CD8-positive, alpha-beta memory T cell (primary cell): ENCODE data around the gene MPV17L2. TPM values are rescaled to one million over a fixed set of nuclear protein-coding genes. Genes with fewer than 3 reads are reported as not detected.

ENCODE experiments used
- CTCF ChIA-PET: fragments of 350-600 bp; sonication (Branson Sonifier 250); formaldehyde crosslinking; loops from one replicate; lab custom pipeline; 2021; ENCODE audit warnings: antibody characterized with exemption; lab: Charles Lee
- POLR2A ChIA-PET: fragments of 350-600 bp; sonication (Branson Sonifier 250); formaldehyde crosslinking; loops from one replicate; lab custom pipeline; 2021; ENCODE audit warnings: antibody characterized with exemption; lab: Charles Lee
- DNase-seq, 5 donors: peaks; one replicate each; pipeline versions ENCODE4 v3.0.0 to v3.0.0-alpha.2; 2020 to 2022; ENCODE audit warnings: mixed read lengths in 1 of 5
- H3K27ac ChIP-seq: one replicate; pipeline ENCODE4 v1.7.0; 2013; ENCODE audit warnings: low read depth, mild to moderate bottlenecking, low read length, moderate library complexity
- H3K27me3 ChIP-seq: 2 replicates; pipeline ENCODE4 v1.7.0; 2013; ENCODE audit warnings: low read length, mild to moderate bottlenecking; ENCODE audit not compliant: insufficient read depth, poor library complexity, severe bottlenecking
- H3K36me3 ChIP-seq: 2 replicates; pipeline ENCODE4 v1.7.0; 2013; ENCODE audit warnings: mild to moderate bottlenecking, low read length, moderate library complexity; ENCODE audit not compliant: insufficient read depth
- H3K4me1 ChIP-seq: 2 replicates; pipeline ENCODE4 v1.7.0; 2013; ENCODE audit warnings: mild to moderate bottlenecking, low read length, moderate library complexity; ENCODE audit not compliant: insufficient read depth
- H3K4me3 ChIP-seq: 2 replicates; pipeline ENCODE4 v1.7.0; 2013; ENCODE audit warnings: mild to moderate bottlenecking, low read length
- H3K9me3 ChIP-seq: 2 replicates; pipeline ENCODE4 v1.7.0; 2013; ENCODE audit warnings: mild to moderate bottlenecking, low read length
- H3K27ac Mint-ChIP-seq, 8 donors: one replicate each; pipeline ENCODE4 v1.8.0; 2020 to 2021; ENCODE audit warnings: mixed read lengths in 8 of 8, mild to moderate bottlenecking in 6 of 8, inconsistent platforms in 3 of 8, moderate library complexity in 3 of 8
- H3K27me3 Mint-ChIP-seq, 2 donors: one replicate each; pipeline ENCODE4 v1.8.0; 2020 to 2021; ENCODE audit warnings: mixed read lengths in 2 of 2, mild to moderate bottlenecking in 1 of 2, moderate library complexity in 1 of 2
- H3K36me3 Mint-ChIP-seq, 3 donors: one replicate each; pipeline ENCODE4 v1.8.0; 2020 to 2021; ENCODE audit warnings: mixed read lengths in 3 of 3, inconsistent platforms in 1 of 3, mild to moderate bottlenecking in 1 of 3
- H3K4me1 Mint-ChIP-seq, 3 donors: one replicate each; pipeline ENCODE4 v1.8.0; 2020 to 2021; ENCODE audit warnings: mixed read lengths in 3 of 3, inconsistent platforms in 1 of 3, mild to moderate bottlenecking in 1 of 3
- H3K4me3 Mint-ChIP-seq, 7 donors: one replicate each; pipeline ENCODE4 v1.8.0; 2020 to 2021; ENCODE audit warnings: mixed read lengths in 7 of 7, mild to moderate bottlenecking in 6 of 7, moderate library complexity in 4 of 7, inconsistent platforms in 2 of 7
- H3K9me3 Mint-ChIP-seq, 5 donors: one replicate each; pipeline ENCODE4 v1.8.0; 2020 to 2022; ENCODE audit warnings: mixed read lengths in 5 of 5, mild to moderate bottlenecking in 3 of 5, moderate library complexity in 2 of 5, inconsistent platforms in 1 of 5
- polyA plus RNA-seq: library from polyadenylated mRNA; unstranded; fragments of 300-500 nt; fragmentation: Illumina TruSeq; gene quantifications from one replicate; pipeline ENCODE4 v1.2.3, GENCODE V29; 2021
- total RNA-seq, 2 experiments: library from RNA; stranded (reverse); gene quantifications; one replicate each; pipeline ENCODE4 v1.2.3, GENCODE V29; 2021

MPV17L2 gene
- total and polyA plus RNA-seq, 3 experiments from 2014 or later: 12.6 to 24.6 (median 24.2) TPM

GRCh38 chr19:18194554-18195238, 1.7 kb downstream of the MPV17L2 start:
- Mint-ChIP-seq H3K27me3 (peaks cover 0 to 3% of the 10 kb centered on the region in 2 donors), H3K4me1 (peaks cover 21 to 28% (median 22%) of the 10 kb centered on the region in 3 donors), H3K27ac (peak overlapping the region in 5 of 8 donors; percentile 56 to 80 (median 78)), H3K4me3 (peak overlapping the region; percentile 82 to 95 (median 89)), H3K36me3 (peaks cover 0 to 38% (median 4%) of the 10 kb centered on the region in 3 donors), H3K9me3 (peaks cover 0 to 2% (median 0%) of the 10 kb centered on the region in 5 donors)
- Histone ChIP-seq H3K9me3 (no peaks in the 10 kb centered on the region), H3K4me3 (peak overlapping the region; percentile 74), H3K27ac (no peak overlapping the region), H3K36me3 (peaks cover 6% of the 10 kb centered on the region), H3K4me1 (peaks cover 16% of the 10 kb centered on the region), H3K27me3 (no peaks in the 10 kb centered on the region)
- CTCF ChIA-PET: interaction anchor here (1.1 to 4.5 kb wide), 4 partner anchors 10 to 103 kb away, joined by 3 to 24 read pairs (median 5); partner anchors contain the start of gene RAB3A
- POLR2A ChIA-PET: interaction anchor here (1.9 to 3.1 kb wide), 2 partner anchors 9 to 86 kb away, joined by 6 to 40 read pairs; partner anchors contain the start of genes JUND and RAB3A
- peak in 2 of 5 donors; percentile 39 to 60 for DNase-seq

- peaks cover under 1 to 42% (median 4%) of the 10 kb centered on the region in 3 donors for H3K36me3 Mint-ChIP-seq
- H3K27ac Mint-ChIP-seq: no peak overlapping the region
- no peak overlapping the region for H3K4me3 ChIP-seq
- H3K27me3 ChIP-seq: no peaks in the 10 kb centered on the region
- peaks cover 0 to 2% (median 0%) of the 10 kb centered on the region in 5 donors for H3K9me3 Mint-ChIP-seq
- H3K36me3 ChIP-seq: peaks cover 10% of the 10 kb centered on the region
- H3K4me3 Mint-ChIP-seq: peak overlapping the region in 3 of 7 donors; percentile 19 to 60 (median 31)
- peaks cover 16% of the 10 kb centered on the region for H3K4me1 ChIP-seq
- no peak overlapping the region for H3K27ac ChIP-seq
- peaks cover 0 to 3% of the 10 kb centered on the region in 2 donors for H3K27me3 Mint-ChIP-seq
- ChIA-PET POLR2A (no interaction called here), CTCF (no interaction called here)
- H3K9me3 ChIP-seq: no peaks in the 10 kb centered on the region
- DNase-seq: no peak
- peaks cover 21 to 29% (median 23%) of the 10 kb centered on the region in 3 donors for H3K4me1 Mint-ChIP-seq
These were observed 3.5 kb downstream of the MPV17L2 start for GRCh38 chr19:18196511-18196845.

- H3K9me3 Mint-ChIP-seq: peaks cover 0 to 2% (median 0%) of the 10 kb centered on the region in 5 donors
- H3K27ac ChIP-seq: no peak overlapping the region
- DNase-seq: no peak
- ChIA-PET CTCF (interaction anchor here (2.8 kb wide), 1 partner anchor 55 kb away, joined by 10 read pairs; no protein-coding TSS in a partner anchor), POLR2A (interaction anchor here (0.6 kb wide), 2 partner anchors 145 to 196 kb away, joined by 3 to 4 read pairs; no protein-coding TSS in a partner anchor)
- peaks cover 0 to 3% of the 10 kb centered on the region in 2 donors for H3K27me3 Mint-ChIP-seq
- no peaks in the 10 kb centered on the region for H3K27me3 ChIP-seq
- H3K4me1 ChIP-seq: peaks cover 16% of the 10 kb centered on the region
- H3K4me3 Mint-ChIP-seq: no peak overlapping the region
- H3K4me1 Mint-ChIP-seq: peaks cover 20 to 30% (median 22%) of the 10 kb centered on the region in 3 donors
- H3K27ac Mint-ChIP-seq: no peak overlapping the region
- peaks cover 10% of the 10 kb centered on the region for H3K36me3 ChIP-seq
- peaks cover 2 to 43% (median 4%) of the 10 kb centered on the region in 3 donors for H3K36me3 Mint-ChIP-seq
- no peak overlapping the region for H3K4me3 ChIP-seq
- H3K9me3 ChIP-seq: no peaks in the 10 kb centered on the region
These were observed 4.3 kb downstream of the MPV17L2 start for GRCh38 chr19:18197306-18197705.

- Mint-ChIP-seq H3K4me1 (peaks cover 17 to 32% (median 24%) of the 10 kb centered on the region in 3 donors), H3K4me3 (peak overlapping the region in 1 of 7 donors; percentile 88), H3K9me3 (peaks cover 0 to under 1% (median 0%) of the 10 kb centered on the region in 5 donors), H3K27ac (no peak overlapping the region), H3K27me3 (peaks cover 0 to under 1% of the 10 kb centered on the region in 2 donors), H3K36me3 (peaks cover 2 to 41% (median 4%) of the 10 kb centered on the region in 3 donors)
- ChIA-PET CTCF (interaction anchor here (2.8 kb wide), 1 partner anchor 54 kb away, joined by 10 read pairs; no protein-coding TSS in a partner anchor), POLR2A (no interaction called here)
- H3K27me3 ChIP-seq: no peaks in the 10 kb centered on the region
- no peak for DNase-seq
- H3K4me1 ChIP-seq: peaks cover 21% of the 10 kb centered on the region
- H3K4me3 ChIP-seq: no peak overlapping the region
- no peak overlapping the region for H3K27ac ChIP-seq
- peaks cover 10% of the 10 kb centered on the region for H3K36me3 ChIP-seq
- H3K9me3 ChIP-seq: no peaks in the 10 kb centered on the region
These were observed 4.9 kb downstream of the MPV17L2 start for GRCh38 chr19:18197941-18198340.

GRCh38 chr19:18198374-18198773, 5.4 kb downstream of the MPV17L2 start:
- Mint-ChIP-seq H3K9me3 (no peaks in the 10 kb centered on the region), H3K4me1 (peaks cover 19 to 33% (median 25%) of the 10 kb centered on the region in 3 donors), H3K4me3 (peak overlapping the region in 1 of 7 donors; percentile 88), H3K27ac (peak overlapping the region in 2 of 8 donors; percentile 42 to 70), H3K27me3 (no peaks in the 10 kb centered on the region), H3K36me3 (peaks cover 2 to 41% (median 4%) of the 10 kb centered on the region in 3 donors)
- CTCF ChIA-PET: interaction anchor here (2.8 kb wide), 1 partner anchor 54 kb away, joined by 10 read pairs; no protein-coding TSS in a partner anchor
- H3K27me3 ChIP-seq: no peaks in the 10 kb centered on the region
- H3K27ac ChIP-seq: no peak overlapping the region
- peaks cover 25% of the 10 kb centered on the region for H3K4me1 ChIP-seq
- peaks cover 10% of the 10 kb centered on the region for H3K36me3 ChIP-seq
- no peaks in the 10 kb centered on the region for H3K9me3 ChIP-seq
- POLR2A ChIA-PET: no interaction called here
- no peak overlapping the region for H3K4me3 ChIP-seq
- no peak for DNase-seq

GRCh38 chr19:18202397-18202777, 9.4 kb downstream of the MPV17L2 start:
- Histone ChIP-seq H3K4me1 (peaks cover 17% of the 10 kb centered on the region), H3K4me3 (no peak overlapping the region), H3K9me3 (no peaks in the 10 kb centered on the region), H3K36me3 (peaks cover 4% of the 10 kb centered on the region), H3K27me3 (no peaks in the 10 kb centered on the region), H3K27ac (no peak overlapping the region)
- Mint-ChIP-seq H3K27ac (peak overlapping the region in 5 of 8 donors; percentile 23 to 93 (median 58)), H3K4me1 (peaks cover 16 to 36% (median 22%) of the 10 kb centered on the region in 3 donors), H3K4me3 (peak overlapping the region in 6 of 7 donors; percentile 49 to 98 (median 81)), H3K27me3 (no peaks in the 10 kb centered on the region), H3K36me3 (peaks cover 2 to 31% (median 4%) of the 10 kb centered on the region in 3 donors), H3K9me3 (no peaks in the 10 kb centered on the region)
- DNase-seq: no peak
- POLR2A ChIA-PET: interaction anchor here (0.6 kb wide), 2 partner anchors 122 to 1206 kb away, joined by 3 read pairs; no protein-coding TSS in a partner anchor
- CTCF ChIA-PET: interaction anchor here (1.5 to 10.9 kb wide), 2 partner anchors 48 to 208 kb away, joined by 3 to 116 read pairs; a partner anchor contains a TSS

GRCh38 chr19:18202778-18203407, 9.9 kb downstream of the MPV17L2 start:
- Mint-ChIP-seq H3K9me3 (no peaks in the 10 kb centered on the region), H3K4me1 (peaks cover 16 to 36% (median 22%) of the 10 kb centered on the region in 3 donors), H3K27ac (peak overlapping the region; percentile 71 to 98 (median 94)), H3K4me3 (peak overlapping the region; percentile 91 to 98 (median 96)), H3K36me3 (peaks cover 2 to 27% (median 4%) of the 10 kb centered on the region in 3 donors), H3K27me3 (no peaks in the 10 kb centered on the region)
- H3K36me3 ChIP-seq: peaks cover 4% of the 10 kb centered on the region
- ChIA-PET CTCF (interaction anchor here (1.0 to 10.9 kb wide), 4 partner anchors 48 to 126 kb away, joined by 4 to 116 read pairs (median 9); a partner anchor contains a TSS), POLR2A (interaction anchor here (1.0 to 3.4 kb wide), 4 partner anchors 8 to 77 kb away, joined by 3 to 41 read pairs (median 16); partner anchors contain the start of genes JUND and MPV17L2)
- peak overlapping the region; percentile 94 for H3K4me3 ChIP-seq
- H3K27me3 ChIP-seq: no peaks in the 10 kb centered on the region
- H3K4me1 ChIP-seq: peaks cover 17% of the 10 kb centered on the region
- peak in 1 of 5 donors; percentile 61 for DNase-seq
- no peak overlapping the region for H3K27ac ChIP-seq
- H3K9me3 ChIP-seq: no peaks in the 10 kb centered on the region
